ENCODE measurements around the gene YBEY.
"Not testable (repeated sequence)": the region's sequence is repeated elsewhere in the genome, so short reads cannot be mapped to it uniquely, and the experiment has no call there.

The YBEY gene

GRCh38 chr21:46304437-46304836, 18.3 kb downstream of the YBEY start:
- H3K27ac ChIP-seq (ENCODE audit: low read length): no peak overlapping the region
- no peak overlapping the region for H2AFZ ChIP-seq (ENCODE audit: low read depth, low read length)
- H3K79me2 ChIP-seq (ENCODE audit: low read length): no peaks in the 10 kb centered on the region
- TF ChIP-seq EZH2phosphoT487 (IDR thresholded peaks at IDR 0.05; ENCODE audit: low read depth): no peak
- TF ChIP-seq CTCF (IDR thresholded peaks at IDR 0.05; ENCODE audit: low read depth, low read length): no peak
- H3K4me1 ChIP-seq (ENCODE audit: low read length): no peaks in the 10 kb centered on the region
- H3K27me3 ChIP-seq (ENCODE audit: low read depth, low read length): no peaks in the 10 kb centered on the region
- no peak overlapping the region for H3K9ac ChIP-seq (ENCODE audit: low read length)
- H3K4me2 ChIP-seq (ENCODE audit: low read length): no peak overlapping the region
- H3K36me3 ChIP-seq (replicated peaks; ENCODE audit: low read depth, low read length): peaks cover 4% of the 10 kb centered on the region
- no peaks in the 10 kb centered on the region for H4K20me1 ChIP-seq (ENCODE audit: insufficient read depth, low read length)
- no peak overlapping the region for H3K4me3 ChIP-seq (ENCODE audit: low read length)
- no peaks in the 10 kb centered on the region for H3K9me3 ChIP-seq (ENCODE audit: insufficient read depth, low read length)

- Histone ChIP-seq H2AFZ (ENCODE audit: low read depth, low read length) (no peak overlapping the region), H3K4me1 (ENCODE audit: low read length) (no peaks in the 10 kb centered on the region), H3K79me2 (ENCODE audit: low read length) (no peaks in the 10 kb centered on the region), H3K9ac (ENCODE audit: low read length) (no peak overlapping the region), H3K9me3 (ENCODE audit: insufficient read depth, low read length) (no peaks in the 10 kb centered on the region), H3K27ac (ENCODE audit: low read length) (no peak overlapping the region), H3K4me2 (ENCODE audit: low read length) (no peak overlapping the region), H3K36me3 (replicated peaks; ENCODE audit: low read depth, low read length) (peaks cover 4% of the 10 kb centered on the region), H3K27me3 (ENCODE audit: low read depth, low read length) (no peaks in the 10 kb centered on the region), H3K4me3 (ENCODE audit: low read length) (no peak overlapping the region), H4K20me1 (ENCODE audit: insufficient read depth, low read length) (no peaks in the 10 kb centered on the region)
- TF ChIP-seq EZH2phosphoT487 (IDR thresholded peaks at IDR 0.05; ENCODE audit: low read depth): no peak
- no peak for TF ChIP-seq CTCF (IDR thresholded peaks at IDR 0.05; ENCODE audit: low read depth, low read length)
Observed at GRCh38 chr21:46304955-46305354, 18.8 kb downstream of the YBEY start.

GRCh38 chr21:46307625-46308024, 21.5 kb downstream of the YBEY start:
- H3K27ac ChIP-seq (ENCODE audit: low read length): no peak overlapping the region

GRCh38 chr21:46308431-46308830, 22.3 kb downstream of the YBEY start:
- Histone ChIP-seq H3K36me3 (replicated peaks; ENCODE audit: low read depth, low read length) (peaks cover 4% of the 10 kb centered on the region), H4K20me1 (ENCODE audit: insufficient read depth, low read length) (no peaks in the 10 kb centered on the region), H2AFZ (ENCODE audit: low read depth, low read length) (no peak overlapping the region), H3K4me1 (ENCODE audit: low read length) (no peaks in the 10 kb centered on the region), H3K27ac (ENCODE audit: low read length) (no peak overlapping the region), H3K4me2 (ENCODE audit: low read length) (no peak overlapping the region), H3K27me3 (ENCODE audit: low read depth, low read length) (no peaks in the 10 kb centered on the region), H3K9me3 (ENCODE audit: insufficient read depth, low read length) (no peaks in the 10 kb centered on the region), H3K4me3 (ENCODE audit: low read length) (no peak overlapping the region), H3K79me2 (ENCODE audit: low read length) (no peaks in the 10 kb centered on the region), H3K9ac (ENCODE audit: low read length) (no peak overlapping the region)
- TF ChIP-seq CTCF (IDR thresholded peaks at IDR 0.05; ENCODE audit: low read depth, low read length) (no peak), EZH2phosphoT487 (IDR thresholded peaks at IDR 0.05; ENCODE audit: low read depth) (no peak)

More at GRCh38 chr21:46307625-46308024, 21.5 kb downstream of the YBEY start:
- Histone ChIP-seq H3K9me3 (ENCODE audit: insufficient read depth, low read length) (no peaks in the 10 kb centered on the region), H3K4me3 (ENCODE audit: low read length) (no peak overlapping the region), H3K79me2 (ENCODE audit: low read length) (no peaks in the 10 kb centered on the region), H3K4me2 (ENCODE audit: low read length) (no peak overlapping the region), H3K36me3 (replicated peaks; ENCODE audit: low read depth, low read length) (peaks cover 4% of the 10 kb centered on the region), H2AFZ (ENCODE audit: low read depth, low read length) (no peak overlapping the region), H3K9ac (ENCODE audit: low read length) (no peak overlapping the region), H3K4me1 (ENCODE audit: low read length) (no peaks in the 10 kb centered on the region), H4K20me1 (ENCODE audit: insufficient read depth, low read length) (no peaks in the 10 kb centered on the region), H3K27me3 (ENCODE audit: low read depth, low read length) (no peaks in the 10 kb centered on the region)
- TF ChIP-seq CTCF (IDR thresholded peaks at IDR 0.05; ENCODE audit: low read depth, low read length) (no peak), EZH2phosphoT487 (IDR thresholded peaks at IDR 0.05; ENCODE audit: low read depth) (no peak)

- not testable (repeated sequence) for H3K79me2 ChIP-seq (ENCODE audit: low read length); H3K36me3 ChIP-seq (replicated peaks; ENCODE audit: low read depth, low read length); H3K9me3 ChIP-seq (ENCODE audit: insufficient read depth, low read length); H3K27ac ChIP-seq (ENCODE audit: low read length); H4K20me1 ChIP-seq (ENCODE audit: insufficient read depth, low read length); H2AFZ ChIP-seq (ENCODE audit: low read depth, low read length); H3K27me3 ChIP-seq (ENCODE audit: low read depth, low read length); H3K9ac ChIP-seq (ENCODE audit: low read length); H3K4me3 ChIP-seq (ENCODE audit: low read length); H3K4me1 ChIP-seq (ENCODE audit: low read length); H3K4me2 ChIP-seq (ENCODE audit: low read length)
Observed at GRCh38 chr21:46310260-46310659, 24.1 kb downstream of the YBEY start.
